Caco-2 (cell line): ENCODE data around the gene TAS2R19. TPM values are rescaled to one million over a fixed set of nuclear protein-coding genes. Genes with fewer than 3 reads are reported as not detected.

Experiments used
- BruUV-seq: library from RNA; stranded (reverse); fragments of 400-500 nt; replicated peaks from 2 replicates; lab custom pipeline; 2021; lab: Mats Ljungman, UMichigan
- CTCF ChIA-PET: fragments of 300-600 bp; sonication (Branson Sonifier 250); formaldehyde crosslinking; loops from one replicate; lab custom pipeline; 2022; ENCODE audit warnings: antibody characterized with exemption; lab: Charles Lee
- POLR2A ChIA-PET: fragments of 300-600 bp; sonication (Branson Sonifier 250); formaldehyde crosslinking; loops from one replicate; lab custom pipeline; 2022; ENCODE audit warnings: antibody characterized with exemption; lab: Charles Lee
- DNase-seq, 2 experiments: peaks; one replicate each; pipeline versions ENCODE4 v3.0.0 to v3.0.0-alpha.2; 2020 to 2022
- H3K27me3 ChIP-seq: replicated peaks from 2 replicates; pipeline ENCODE4 v1.6.0; 2011; ENCODE audit warnings: low read length; ENCODE audit not compliant: control insufficient read depth, insufficient read depth
- H3K36me3 ChIP-seq: 2 replicates; pipeline ENCODE4 v1.5.1; 2011; ENCODE audit warnings: low read length; ENCODE audit not compliant: control insufficient read depth, insufficient read depth
- H3K4me1 ChIP-seq: fragments of 250-450 bp; sonication (Bioruptor Pico); 2 replicates; pipeline ENCODE4 v1.5.1; 2020; ENCODE audit warnings: mild to moderate bottlenecking
- H3K4me3 ChIP-seq: 2 replicates; pipeline ENCODE4 v1.5.1; 2011; ENCODE audit warnings: low read depth, mild to moderate bottlenecking, control low read depth, low read length
- H3K9me3 ChIP-seq: fragments of 250-450 bp; sonication (Bioruptor Pico); 2 replicates; pipeline ENCODE4 v1.5.1; 2020; ENCODE audit warnings: mild to moderate bottlenecking, moderate library complexity
- H3K27ac Mint-ChIP-seq: one replicate; pipeline ENCODE4 v1.8.0; 2022; ENCODE audit warnings: mixed read lengths; ENCODE audit not compliant: unreplicated experiment
- H3K27me3 Mint-ChIP-seq: one replicate; pipeline ENCODE4 v1.8.0; 2022; ENCODE audit warnings: mixed read lengths; ENCODE audit not compliant: insufficient read depth, unreplicated experiment
- H3K36me3 Mint-ChIP-seq: one replicate; pipeline ENCODE4 v1.8.0; 2022; ENCODE audit warnings: mild to moderate bottlenecking, mixed read lengths; ENCODE audit not compliant: insufficient read depth, unreplicated experiment
- H3K4me1 Mint-ChIP-seq: one replicate; pipeline ENCODE4 v1.8.0; 2022; ENCODE audit warnings: low read depth, mixed read lengths; ENCODE audit not compliant: unreplicated experiment
- H3K4me3 Mint-ChIP-seq: one replicate; pipeline ENCODE4 v1.8.0; 2022; ENCODE audit warnings: mild to moderate bottlenecking, moderate library complexity, mixed read lengths; ENCODE audit not compliant: unreplicated experiment
- H3K9me3 Mint-ChIP-seq: one replicate; pipeline ENCODE4 v1.8.0; 2022; ENCODE audit warnings: mixed read lengths; ENCODE audit not compliant: unreplicated experiment
- CTCF ChIP-seq, 2 experiments: fragments of 200-600 bp in 1 of 2; IDR thresholded peaks; 1 replicate in 1 of 2; 2 replicates in 1 of 2; pipeline versions ENCODE4 v1.5.1 to v1.8.0; 2011 to 2022; ENCODE audit warnings: antibody characterized with exemption in 1 of 2, control low read depth in 1 of 2, inconsistent platforms in 1 of 2, low read depth in 1 of 2, low read length in 1 of 2, mild to moderate bottlenecking in 1 of 2, moderate library complexity in 1 of 2; ENCODE audit not compliant: insufficient read depth in 1 of 2, severe bottlenecking in 1 of 2, unreplicated experiment in 1 of 2
- intact Hi-C: fragments of 100-400 bp; cut with micrococcal nuclease; formaldehyde crosslinking; loops from one replicate; pipeline ENCODE4 v1.10.0; 2022; ENCODE audit not compliant: unreplicated experiment
- total RNA-seq: library from RNA; stranded (reverse); gene quantifications from 2 replicates; pipeline ENCODE4 v1.2.3, GENCODE V29; 2022

TAS2R19 gene
- total RNA-seq, 1 experiment from 2014 or later: 4.8 TPM

GRCh38 chr12:11015775-11016430 is 6.5 kb downstream of the TAS2R19 start:
- ChIA-PET POLR2A (no interaction called here), CTCF (no interaction called here)
- peaks cover 23% of the 10 kb centered on the region for H3K4me1 Mint-ChIP-seq
- Histone ChIP-seq H3K27me3 (no peaks in the 10 kb centered on the region), H3K36me3 (peaks cover 2% of the 10 kb centered on the region; the same call in 1 of the 2 replicates), H3K4me3 (no peak overlapping the region), H3K4me1 (peaks cover 35% of the 10 kb centered on the region), H3K9me3 (no peaks in the 10 kb centered on the region)
- no peak for TF ChIP-seq CTCF (IDR thresholded peaks at IDR 0.05; ENCODE audit: insufficient read depth in 1 of 2, low read depth in 1 of 2, low read length in 1 of 2, severe bottlenecking in 1 of 2, unreplicated experiment in 1 of 2)
- H3K27ac Mint-ChIP-seq: no peak overlapping the region
- H3K36me3 Mint-ChIP-seq: peaks cover 5% of the 10 kb centered on the region
- peak; percentile 77 to 88 for DNase-seq
- H3K4me3 Mint-ChIP-seq: peak overlapping the region; percentile 1
- H3K9me3 Mint-ChIP-seq: no peaks in the 10 kb centered on the region
- intact Hi-C loops: loop anchor here (1.0 to 5.0 kb wide), 2 partner anchors 54 to 156 kb away; partner anchors contain the start of gene SMIM10L1
- no TSS peak for BruUV-seq
- H3K27me3 Mint-ChIP-seq: no peaks in the 10 kb centered on the region

- no peak for TF ChIP-seq CTCF (IDR thresholded peaks at IDR 0.05; ENCODE audit: insufficient read depth in 1 of 2, low read depth in 1 of 2, low read length in 1 of 2, severe bottlenecking in 1 of 2, unreplicated experiment in 1 of 2)
- BruUV-seq: no TSS peak
- Histone ChIP-seq H3K36me3 (peaks cover 2% of the 10 kb centered on the region; the same call in 1 of the 2 replicates), H3K9me3 (no peaks in the 10 kb centered on the region), H3K4me3 (no peak overlapping the region), H3K4me1 (peaks cover 35% of the 10 kb centered on the region), H3K27me3 (no peaks in the 10 kb centered on the region)
- no peak overlapping the region for H3K27ac Mint-ChIP-seq
- H3K9me3 Mint-ChIP-seq: no peaks in the 10 kb centered on the region
- H3K4me1 Mint-ChIP-seq: peaks cover 23% of the 10 kb centered on the region
- no peak overlapping the region for H3K4me3 Mint-ChIP-seq
- DNase-seq: no peak
- peaks cover 5% of the 10 kb centered on the region for H3K36me3 Mint-ChIP-seq
- ChIA-PET CTCF (no interaction called here), POLR2A (no interaction called here)
- intact Hi-C loops: no loop called here
- no peaks in the 10 kb centered on the region for H3K27me3 Mint-ChIP-seq
These were observed 8.2 kb downstream of the TAS2R19 start for GRCh38 chr12:11014234-11014633.

DNA sequence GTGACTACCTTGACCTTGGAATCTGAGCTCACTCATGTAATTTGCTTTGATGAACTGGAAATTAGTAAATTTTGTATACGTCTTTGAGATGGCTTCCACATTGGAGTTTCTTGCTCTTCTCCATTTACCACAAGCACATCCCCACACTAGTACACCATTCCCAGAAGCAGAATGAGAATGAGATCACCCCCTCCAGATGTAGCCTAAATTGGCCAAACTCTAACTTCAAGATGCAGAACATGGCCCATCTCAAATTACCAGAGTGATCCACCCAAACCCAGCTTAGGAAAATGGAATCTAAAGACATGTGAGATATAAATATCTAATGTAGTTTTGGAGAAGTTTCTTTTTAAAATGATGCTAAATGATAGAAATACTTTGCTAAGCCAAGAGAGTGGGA is 14.8 kb downstream of the TAS2R19 start:
- no TSS peak for BruUV-seq
- H3K27ac Mint-ChIP-seq: no peak overlapping the region
- H3K4me1 Mint-ChIP-seq: no peaks in the 10 kb centered on the region
- no peaks in the 10 kb centered on the region for H3K9me3 Mint-ChIP-seq
- Histone ChIP-seq H3K4me3 (no peak overlapping the region), H3K27me3 (no peaks in the 10 kb centered on the region), H3K4me1 (no peaks in the 10 kb centered on the region), H3K9me3 (no peaks in the 10 kb centered on the region), H3K36me3 (no peaks in the 10 kb centered on the region)
- no peak overlapping the region for H3K4me3 Mint-ChIP-seq
- POLR2A ChIA-PET: no interaction called here
- peaks cover 3% of the 10 kb centered on the region for H3K36me3 Mint-ChIP-seq
- no peaks in the 10 kb centered on the region for H3K27me3 Mint-ChIP-seq
- DNase-seq: no peak
- CTCF ChIA-PET: no interaction called here
- no peak for TF ChIP-seq CTCF (IDR thresholded peaks at IDR 0.05; ENCODE audit: insufficient read depth in 1 of 2, low read depth in 1 of 2, low read length in 1 of 2, severe bottlenecking in 1 of 2, unreplicated experiment in 1 of 2)
- intact Hi-C loops: no loop called here
